ENCODE data around the gene RMND1. TPM values are rescaled to one million over a fixed set of nuclear protein-coding genes. Genes with fewer than 3 reads are reported as not detected.
A peak's percentile ranks its signal among the peaks of the same experiment; 100 is the strongest.

The RMND1 gene
- total and polyA plus RNA-seq, 2 of the 13 experiments (the other 11 are each of a cell fraction or from before 2014, with no cell fraction given), result 34.0 to 72.5 TPM

DNA sequence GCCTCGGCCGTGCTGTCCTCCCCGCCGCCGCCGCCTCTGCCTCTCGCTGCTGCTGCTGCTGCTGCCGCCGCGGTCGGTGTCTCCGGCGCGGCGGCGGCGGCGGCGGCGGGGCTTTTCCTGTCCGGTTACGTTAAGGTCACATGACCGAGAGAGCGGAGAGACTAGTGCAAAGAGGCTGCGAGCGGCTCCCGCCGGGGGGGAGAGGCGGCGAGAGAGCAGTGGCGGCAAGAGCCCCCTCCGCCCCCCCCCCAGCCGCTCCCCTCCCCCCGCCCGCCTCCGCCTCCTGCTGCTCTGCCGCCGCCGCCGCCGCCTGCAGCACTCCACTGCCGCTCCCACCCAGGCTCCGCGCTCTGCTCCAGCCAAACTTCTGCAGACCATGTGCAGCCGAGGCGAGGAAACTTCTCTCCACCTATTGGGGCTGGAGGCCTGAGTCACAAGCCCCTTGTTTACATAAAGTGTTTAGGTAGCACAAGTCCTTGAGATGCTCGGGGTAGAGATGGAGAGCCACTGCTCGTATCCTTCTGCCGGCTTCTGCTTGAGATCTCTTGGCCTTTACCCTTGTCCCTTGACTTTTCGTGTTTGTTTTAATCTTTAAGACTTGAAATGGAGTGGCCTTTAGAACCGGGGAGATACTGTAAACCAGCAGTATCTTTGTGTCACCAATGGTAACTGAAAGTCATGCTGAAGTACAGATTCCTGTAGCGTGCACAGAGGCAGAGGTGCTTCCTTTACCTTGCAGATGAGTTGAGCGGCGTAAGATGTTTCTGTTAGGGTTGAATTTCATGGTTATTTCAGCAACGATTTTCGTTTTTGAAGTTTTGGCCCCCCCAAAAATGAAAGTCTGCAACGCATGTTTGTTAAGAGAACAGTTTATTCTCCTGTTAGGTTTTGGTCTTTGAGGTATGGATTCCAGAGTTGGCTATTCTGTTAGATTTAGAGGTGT is 60.2 kb downstream of the RMND1 start, which contains the start of gene ZBTB2 (continued):
- TF ChIP-seq, protein P1, sequence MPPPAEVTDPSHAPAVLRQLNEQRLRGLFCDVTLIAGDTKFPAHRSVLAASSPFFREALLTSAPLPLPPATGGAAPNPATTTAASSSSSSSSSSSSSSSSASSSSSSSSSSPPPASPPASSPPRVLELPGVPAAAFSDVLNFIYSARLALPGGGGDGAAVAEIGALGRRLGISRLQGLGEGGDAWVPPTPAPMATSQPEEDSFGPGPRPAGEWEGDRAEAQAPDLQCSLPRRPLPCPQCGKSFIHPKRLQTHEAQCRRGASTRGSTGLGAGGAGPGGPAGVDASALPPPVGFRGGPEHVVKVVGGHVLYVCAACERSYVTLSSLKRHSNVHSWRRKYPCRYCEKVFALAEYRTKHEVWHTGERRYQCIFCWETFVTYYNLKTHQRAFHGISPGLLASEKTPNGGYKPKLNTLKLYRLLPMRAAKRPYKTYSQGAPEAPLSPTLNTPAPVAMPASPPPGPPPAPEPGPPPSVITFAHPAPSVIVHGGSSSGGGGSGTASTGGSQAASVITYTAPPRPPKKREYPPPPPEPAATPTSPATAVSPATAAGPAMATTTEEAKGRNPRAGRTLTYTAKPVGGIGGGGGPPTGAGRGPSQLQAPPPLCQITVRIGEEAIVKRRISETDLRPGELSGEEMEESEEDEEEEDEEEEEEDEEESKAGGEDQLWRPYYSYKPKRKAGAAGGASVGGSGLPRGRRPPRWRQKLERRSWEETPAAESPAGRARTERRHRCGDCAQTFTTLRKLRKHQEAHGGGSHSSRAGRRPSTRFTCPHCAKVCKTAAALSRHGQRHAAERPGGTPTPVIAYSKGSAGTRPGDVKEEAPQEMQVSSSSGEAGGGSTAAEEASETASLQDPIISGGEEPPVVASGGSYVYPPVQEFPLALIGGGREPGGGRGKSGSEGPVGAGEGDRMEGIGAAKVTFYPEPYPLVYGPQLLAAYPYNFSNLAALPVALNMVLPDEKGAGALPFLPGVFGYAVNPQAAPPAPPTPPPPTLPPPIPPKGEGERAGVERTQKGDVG (CRISPR knock-in tag; IDR thresholded peaks at IDR 0.05; ENCODE audit: borderline replicate concordance), result no peak
- TF ChIP-seq, protein P2, sequence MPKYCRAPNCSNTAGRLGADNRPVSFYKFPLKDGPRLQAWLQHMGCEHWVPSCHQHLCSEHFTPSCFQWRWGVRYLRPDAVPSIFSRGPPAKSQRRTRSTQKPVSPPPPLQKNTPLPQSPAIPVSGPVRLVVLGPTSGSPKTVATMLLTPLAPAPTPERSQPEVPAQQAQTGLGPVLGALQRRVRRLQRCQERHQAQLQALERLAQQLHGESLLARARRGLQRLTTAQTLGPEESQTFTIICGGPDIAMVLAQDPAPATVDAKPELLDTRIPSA (CRISPR knock-in tag; IDR thresholded peaks at IDR 0.05; ENCODE audit: borderline replicate concordance), result peak; percentile 35; the same call in 1 of the 2 replicates
- TF ChIP-seq, protein P3, sequence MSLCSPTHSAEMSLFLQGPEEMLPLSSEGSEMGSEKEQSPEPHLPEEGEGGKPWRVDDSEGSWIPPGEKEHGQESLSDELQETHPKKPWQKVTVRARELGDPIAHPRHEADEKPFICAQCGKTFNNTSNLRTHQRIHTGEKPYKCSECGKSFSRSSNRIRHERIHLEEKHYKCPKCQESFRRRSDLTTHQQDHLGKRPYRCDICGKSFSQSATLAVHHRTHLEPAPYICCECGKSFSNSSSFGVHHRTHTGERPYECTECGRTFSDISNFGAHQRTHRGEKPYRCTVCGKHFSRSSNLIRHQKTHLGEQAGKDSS (CRISPR knock-in tag; IDR thresholded peaks at IDR 0.05; ENCODE audit: borderline replicate concordance, low read depth), result peak; percentile 78; the same call in 1 of the 2 replicates
- no peak for TF ChIP-seq NRL (CRISPR knock-in tag; IDR thresholded peaks at IDR 0.05; ENCODE audit: borderline replicate concordance)
- TF ChIP-seq STAT5B (CRISPR knock-in tag; IDR thresholded peaks at IDR 0.05), result no peak
- no peak for TF ChIP-seq ZNF577 (CRISPR knock-in tag; IDR thresholded peaks at IDR 0.05; ENCODE audit: borderline replicate concordance, low read depth)
- TF ChIP-seq, protein P4, sequence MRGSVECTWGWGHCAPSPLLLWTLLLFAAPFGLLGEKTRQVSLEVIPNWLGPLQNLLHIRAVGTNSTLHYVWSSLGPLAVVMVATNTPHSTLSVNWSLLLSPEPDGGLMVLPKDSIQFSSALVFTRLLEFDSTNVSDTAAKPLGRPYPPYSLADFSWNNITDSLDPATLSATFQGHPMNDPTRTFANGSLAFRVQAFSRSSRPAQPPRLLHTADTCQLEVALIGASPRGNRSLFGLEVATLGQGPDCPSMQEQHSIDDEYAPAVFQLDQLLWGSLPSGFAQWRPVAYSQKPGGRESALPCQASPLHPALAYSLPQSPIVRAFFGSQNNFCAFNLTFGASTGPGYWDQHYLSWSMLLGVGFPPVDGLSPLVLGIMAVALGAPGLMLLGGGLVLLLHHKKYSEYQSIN (CRISPR knock-in tag; IDR thresholded peaks at IDR 0.05; ENCODE audit: borderline replicate concordance), result no peak
- TF ChIP-seq ELF4 (CRISPR knock-in tag; IDR thresholded peaks at IDR 0.05; ENCODE audit: borderline replicate concordance), result no peak
- TF ChIP-seq THYN1 (CRISPR knock-in tag; IDR thresholded peaks at IDR 0.05; ENCODE audit: borderline replicate concordance, low read depth), result no peak
- no peak for TF ChIP-seq SP5 (CRISPR knock-in tag; IDR thresholded peaks at IDR 0.05; ENCODE audit: borderline replicate concordance, low read depth)
- peak; percentile 21; the same call in 1 of the 2 replicates for TF ChIP-seq GATAD1 (CRISPR knock-in tag; IDR thresholded peaks at IDR 0.05)
- TF ChIP-seq, protein P5, sequence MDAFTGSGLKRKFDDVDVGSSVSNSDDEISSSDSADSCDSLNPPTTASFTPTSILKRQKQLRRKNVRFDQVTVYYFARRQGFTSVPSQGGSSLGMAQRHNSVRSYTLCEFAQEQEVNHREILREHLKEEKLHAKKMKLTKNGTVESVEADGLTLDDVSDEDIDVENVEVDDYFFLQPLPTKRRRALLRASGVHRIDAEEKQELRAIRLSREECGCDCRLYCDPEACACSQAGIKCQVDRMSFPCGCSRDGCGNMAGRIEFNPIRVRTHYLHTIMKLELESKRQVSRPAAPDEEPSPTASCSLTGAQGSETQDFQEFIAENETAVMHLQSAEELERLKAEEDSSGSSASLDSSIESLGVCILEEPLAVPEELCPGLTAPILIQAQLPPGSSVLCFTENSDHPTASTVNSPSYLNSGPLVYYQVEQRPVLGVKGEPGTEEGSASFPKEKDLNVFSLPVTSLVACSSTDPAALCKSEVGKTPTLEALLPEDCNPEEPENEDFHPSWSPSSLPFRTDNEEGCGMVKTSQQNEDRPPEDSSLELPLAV (CRISPR knock-in tag; conservative IDR thresholded peaks at IDR 0.05; ENCODE audit: low read depth), result no peak
- TF ChIP-seq MLLT10 (CRISPR knock-in tag; IDR thresholded peaks at IDR 0.05), result no peak
- TF ChIP-seq, protein P6, sequence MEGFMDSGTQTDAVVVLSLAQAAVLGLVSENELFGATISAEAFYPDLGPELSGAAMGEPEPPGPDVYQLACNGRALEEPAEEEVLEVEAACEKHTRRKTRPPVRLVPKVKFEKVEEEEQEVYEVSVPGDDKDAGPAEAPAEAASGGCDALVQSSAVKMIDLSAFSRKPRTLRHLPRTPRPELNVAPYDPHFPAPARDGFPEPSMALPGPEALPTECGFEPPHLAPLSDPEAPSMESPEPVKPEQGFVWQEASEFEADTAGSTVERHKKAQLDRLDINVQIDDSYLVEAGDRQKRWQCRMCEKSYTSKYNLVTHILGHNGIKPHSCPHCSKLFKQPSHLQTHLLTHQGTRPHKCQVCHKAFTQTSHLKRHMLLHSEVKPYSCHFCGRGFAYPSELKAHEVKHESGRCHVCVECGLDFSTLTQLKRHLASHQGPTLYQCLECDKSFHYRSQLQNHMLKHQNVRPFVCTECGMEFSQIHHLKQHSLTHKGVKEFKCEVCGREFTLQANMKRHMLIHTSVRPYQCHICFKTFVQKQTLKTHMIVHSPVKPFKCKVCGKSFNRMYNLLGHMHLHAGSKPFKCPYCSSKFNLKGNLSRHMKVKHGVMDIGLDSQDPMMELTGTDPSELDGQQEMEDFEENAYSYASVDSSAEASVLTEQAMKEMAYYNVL (CRISPR knock-in tag; IDR thresholded peaks at IDR 0.05; ENCODE audit: borderline replicate concordance), result no peak
- TF ChIP-seq CC2D1A (CRISPR knock-in tag; IDR thresholded peaks at IDR 0.05), result no peak
- TF ChIP-seq ZNF224 (CRISPR knock-in tag; IDR thresholded peaks at IDR 0.05), result no peak
- TF ChIP-seq ZNF260 (CRISPR knock-in tag; IDR thresholded peaks at IDR 0.05; ENCODE audit: borderline replicate concordance, low read depth), result no peak

All from HepG2 (cell line).